Liver (tissue), 9 donors: ENCODE data around the gene ITFG1. TPM values are rescaled to one million over a fixed set of nuclear protein-coding genes. Genes with fewer than 3 reads are reported as not detected.

Source experiments
- DNase-seq: peaks from one replicate; pipeline ENCODE4 v3.0.0-alpha.2; 2017; ENCODE audit warnings: low spot score
- H3K27ac ChIP-seq, 2 donors: one replicate each; pipeline ENCODE4 v1.7.0; 2013; ENCODE audit warnings: inconsistent platforms in 2 of 2, low read length in 2 of 2, control low read depth in 1 of 2, low read depth in 1 of 2, mild to moderate bottlenecking in 1 of 2
- H3K27me3 ChIP-seq, 4 donors: one replicate each; pipeline versions ENCODE4 v1.6.1 to v1.7.0; 2013; ENCODE audit warnings: low read length in 3 of 4, inconsistent platforms in 1 of 4, mild to moderate bottlenecking in 1 of 4, moderate library complexity in 1 of 4; ENCODE audit not compliant: control insufficient read depth in 4 of 4, insufficient read depth in 4 of 4
- H3K36me3 ChIP-seq, 4 donors: one replicate each; pipeline versions ENCODE4 v1.6.1 to v1.7.0; 2013; ENCODE audit warnings: low read length in 3 of 4, mild to moderate bottlenecking in 3 of 4, low read depth in 1 of 4, moderate library complexity in 1 of 4; ENCODE audit not compliant: control insufficient read depth in 4 of 4, insufficient read depth in 3 of 4
- H3K4me1 ChIP-seq, 4 donors: one replicate each; pipeline versions ENCODE4 v1.6.1 to v1.7.0; 2013; ENCODE audit warnings: low read length in 3 of 4, mild to moderate bottlenecking in 3 of 4, moderate library complexity in 1 of 4; ENCODE audit not compliant: control insufficient read depth in 4 of 4, insufficient read depth in 4 of 4
- H3K4me3 ChIP-seq, 3 donors: one replicate each; pipeline versions ENCODE4 v1.6.1 to v1.7.0; 2013; ENCODE audit warnings: low read length in 3 of 3, control low read depth in 1 of 3, low read depth in 1 of 3, mild to moderate bottlenecking in 1 of 3
- H3K9ac ChIP-seq, 2 donors: one replicate each; pipeline ENCODE4 v1.7.0; 2013; ENCODE audit warnings: low read length in 2 of 2, mild to moderate bottlenecking in 2 of 2, moderate library complexity in 2 of 2, control low read depth in 1 of 2, low read depth in 1 of 2
- H3K9me3 ChIP-seq, 4 donors: one replicate each; pipeline versions ENCODE4 v1.6.1 to v1.7.0; 2013; ENCODE audit warnings: low read length in 3 of 4; ENCODE audit not compliant: control insufficient read depth in 4 of 4
- ATF3 ChIP-seq: IDR thresholded peaks from 2 replicates; pipeline ENCODE4 v1.6.1; 2016; ENCODE audit warnings: antibody characterized with exemption
- EGR1 ChIP-seq, 2 donors: IDR thresholded peaks; 2 replicates each; pipeline ENCODE4 v1.6.1; 2016 to 2018; ENCODE audit warnings: antibody characterized with exemption in 2 of 2, low read depth in 2 of 2
- FOXA1 ChIP-seq: IDR thresholded peaks from 2 replicates; pipeline ENCODE4 v1.6.1; 2016; ENCODE audit warnings: antibody characterized with exemption
- FOXA2 ChIP-seq: IDR thresholded peaks from 2 replicates; pipeline ENCODE4 v1.6.1; 2016; ENCODE audit warnings: antibody characterized with exemption
- GABPA ChIP-seq, 2 donors: IDR thresholded peaks in 1 of 2; conservative IDR thresholded peaks in 1 of 2; 2 replicates each; pipeline ENCODE4 v1.6.1; 2016; ENCODE audit warnings: antibody characterized with exemption in 2 of 2, mild to moderate bottlenecking in 1 of 2, moderate library complexity in 1 of 2
- HNF4A ChIP-seq, 2 donors: conservative IDR thresholded peaks; 2 replicates each; pipeline ENCODE4 v1.6.1; 2016; ENCODE audit warnings: antibody characterized with exemption in 2 of 2, mild to moderate bottlenecking in 2 of 2
- HNF4G ChIP-seq: IDR thresholded peaks from 2 replicates; pipeline ENCODE4 v1.6.1; 2016; ENCODE audit warnings: antibody characterized with exemption
- JUND ChIP-seq, 2 donors: IDR thresholded peaks; 2 replicates each; pipeline ENCODE4 v1.6.1; 2016; ENCODE audit warnings: antibody characterized with exemption in 2 of 2
- MAX ChIP-seq: IDR thresholded peaks from 2 replicates; pipeline ENCODE4 v1.6.1; 2016; ENCODE audit warnings: antibody characterized with exemption
- NR2F2 ChIP-seq: IDR thresholded peaks from 2 replicates; pipeline ENCODE4 v1.6.1; 2016; ENCODE audit warnings: antibody characterized with exemption
- RAD21 ChIP-seq, 2 donors: IDR thresholded peaks; 2 replicates each; pipeline ENCODE4 v1.6.1; 2016; ENCODE audit warnings: antibody characterized with exemption in 2 of 2, mild to moderate bottlenecking in 2 of 2
- RXRA ChIP-seq, 2 donors: IDR thresholded peaks; 2 replicates each; pipeline ENCODE4 v1.6.1; 2017 to 2018; ENCODE audit warnings: antibody characterized with exemption in 2 of 2, mild to moderate bottlenecking in 1 of 2
- SP1 ChIP-seq: IDR thresholded peaks from 2 replicates; pipeline ENCODE4 v1.6.1; 2018; ENCODE audit warnings: antibody characterized with exemption, mild to moderate bottlenecking
- TAF1 ChIP-seq: conservative IDR thresholded peaks from 2 replicates; pipeline ENCODE4 v1.6.1; 2016; ENCODE audit warnings: antibody characterized with exemption, mild to moderate bottlenecking
- YY1 ChIP-seq: IDR thresholded peaks from 2 replicates; pipeline ENCODE4 v1.6.1; 2016; ENCODE audit warnings: antibody characterized with exemption, mild to moderate bottlenecking
- WGBS: extraction: QIAGEN DNeasy Blood & Tissue Kit; methylation state at CpG from one replicate; pipeline ENCODE4 v1.1.7; 2013; 5-methylcytosine and 5-hydroxymethylcytosine counted together
- polyA plus RNA-seq, 2 donors: library from polyadenylated mRNA; stranded (reverse) in 1 of 2; unstranded in 1 of 2; fragments of 200-250 nt in 1 of 2; fragments of >200 nt in 1 of 2; fragmentation: Nextera tagmentation in 1 of 2; extraction: Ambion mirVana in 1 of 2; gene quantifications; one replicate each; pipeline versions ENCODE4 v1.2.1 to v1.2.3, GENCODE V29; 2013 to 2015
- total RNA-seq, 2 donors: library from RNA; depleted of rRNA; stranded (reverse); fragments of >200 nt; gene quantifications; one replicate each; pipeline ENCODE4 v1.2.3, GENCODE V29; 2014
- TF ChIP-seq, protein P1 (sequence below): IDR thresholded peaks from 2 replicates; pipeline ENCODE4 v1.6.1; 2016; ENCODE audit warnings: antibody characterized with exemption
- TF ChIP-seq, protein P2 (sequence below): fragments of 150-350 bp; IDR thresholded peaks from 2 replicates; pipeline ENCODE4 v1.5.1; 2017; ENCODE audit warnings: improper control_type of control experiment, low read depth, low read length; ENCODE audit not compliant: missing input control
- donor health status: healthy.
- donor health status: healthy.
- donor health status: healthy.
- donor health status: healthy.
- donor health status: healthy.

Gene ITFG1
- total and polyA plus RNA-seq, 4 donors, result 31.1 to 51.0 (median 36.5) TPM

DNA sequence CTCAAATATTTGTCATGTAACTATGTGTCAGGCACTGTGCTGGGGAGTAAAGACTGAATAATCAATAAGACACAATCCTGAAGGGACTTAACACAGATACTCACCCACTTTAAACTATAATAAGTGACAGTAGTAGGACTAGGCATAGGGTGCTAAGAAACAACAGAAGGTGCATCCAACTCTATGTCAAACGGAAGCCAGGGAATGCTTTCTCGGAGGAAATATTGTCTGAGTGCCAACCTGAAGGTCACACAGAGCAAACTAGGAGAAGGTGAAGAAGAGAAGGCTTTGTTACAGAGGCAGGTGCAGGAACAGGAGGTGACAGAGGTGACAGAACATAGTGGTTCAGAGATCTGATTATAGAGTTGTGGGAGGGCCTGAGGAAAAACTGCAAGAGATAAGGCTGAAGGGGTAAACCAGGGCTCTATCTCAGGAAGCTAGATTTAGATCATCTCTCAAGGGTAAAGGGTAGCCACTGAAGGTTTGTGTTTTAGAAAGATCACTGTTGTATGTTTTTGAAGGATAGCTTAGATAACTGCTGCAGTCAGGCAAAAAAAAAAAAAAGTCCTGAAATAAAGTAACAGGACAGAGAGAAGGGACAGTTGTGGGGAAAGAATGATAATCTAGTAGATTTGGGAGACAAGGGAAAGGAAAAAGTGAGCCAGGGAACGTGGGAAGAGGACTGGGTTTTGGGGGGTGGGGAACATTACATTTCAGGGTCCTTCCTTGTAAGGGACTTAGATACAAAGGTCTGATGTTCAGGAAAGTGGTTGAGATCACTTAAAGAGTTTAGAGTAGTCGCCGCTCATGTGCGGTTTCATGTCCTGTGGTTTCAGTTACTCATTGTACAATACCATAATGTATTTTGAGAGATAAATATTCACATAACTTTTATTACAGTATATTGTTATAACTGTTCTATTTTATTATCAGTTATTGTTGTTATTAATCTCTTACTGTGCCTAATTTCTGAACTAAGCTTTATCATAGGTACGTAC, 231.5 kb downstream of the ITFG1 start:
- peaks cover 0 to 3% (median 1%) of the 10 kb centered on the region in 4 donors for H3K36me3 ChIP-seq
- H3K27ac ChIP-seq, result no peak overlapping the region
- H3K4me1 ChIP-seq, result no peaks in the 10 kb centered on the region
- 93% methylated on average over 7 of the region's 7 CpGs for WGBS
- no peaks in the 10 kb centered on the region for H3K9me3 ChIP-seq
- DNase-seq, result no peak
- TF ChIP-seq JUND (IDR thresholded peaks at IDR 0.05), result no peak
- no peak for TF ChIP-seq MAX
- TF ChIP-seq ATF3, result no peak
- no peak for TF ChIP-seq EGR1 (IDR thresholded peaks at IDR 0.05; ENCODE audit: low read depth in 2 of 2)
- no peak for TF ChIP-seq YY1
- TF ChIP-seq RXRA (IDR thresholded peaks at IDR 0.05), result no peak
- TF ChIP-seq TAF1, result no peak
- no peak overlapping the region for H3K4me3 ChIP-seq
- H3K9ac ChIP-seq, result no peak overlapping the region
- no peaks in the 10 kb centered on the region for H3K27me3 ChIP-seq

- H3K9me3 ChIP-seq, result no peaks in the 10 kb centered on the region
- no peak overlapping the region for H3K4me3 ChIP-seq
- no peaks in the 10 kb centered on the region for H3K27me3 ChIP-seq
- H3K4me1 ChIP-seq, result no peaks in the 10 kb centered on the region
- no peak overlapping the region for H3K9ac ChIP-seq
- H3K27ac ChIP-seq, result no peak overlapping the region
- 98% methylated on average over 7 of the region's 7 CpGs for WGBS
- peaks cover 0 to 3% (median 1%) of the 10 kb centered on the region in 4 donors for H3K36me3 ChIP-seq
- DNase-seq, result no peak
- TF ChIP-seq RXRA (IDR thresholded peaks at IDR 0.05), result no peak
Observed at GRCh38 chr16:47228241-47228640, 232.6 kb downstream of the ITFG1 start.

- H3K9me3 ChIP-seq, result no peaks in the 10 kb centered on the region
- H3K27ac ChIP-seq, result no peak overlapping the region
- 93% methylated on average over 2 of the region's 2 CpGs for WGBS
- H3K9ac ChIP-seq, result no peak overlapping the region
- peaks cover 0 to 8% (median 5%) of the 10 kb centered on the region in 4 donors for H3K36me3 ChIP-seq
- no peak for DNase-seq
- no peak overlapping the region for H3K4me3 ChIP-seq
- H3K4me1 ChIP-seq, result no peaks in the 10 kb centered on the region
- H3K27me3 ChIP-seq, result no peaks in the 10 kb centered on the region
- TF ChIP-seq MAX, result no peak
- TF ChIP-seq RXRA (IDR thresholded peaks at IDR 0.05), result no peak
- no peak for TF ChIP-seq EGR1 (IDR thresholded peaks at IDR 0.05; ENCODE audit: low read depth in 2 of 2)
- TF ChIP-seq TAF1, result no peak
- no peak for TF ChIP-seq ATF3
- TF ChIP-seq, protein P1, sequence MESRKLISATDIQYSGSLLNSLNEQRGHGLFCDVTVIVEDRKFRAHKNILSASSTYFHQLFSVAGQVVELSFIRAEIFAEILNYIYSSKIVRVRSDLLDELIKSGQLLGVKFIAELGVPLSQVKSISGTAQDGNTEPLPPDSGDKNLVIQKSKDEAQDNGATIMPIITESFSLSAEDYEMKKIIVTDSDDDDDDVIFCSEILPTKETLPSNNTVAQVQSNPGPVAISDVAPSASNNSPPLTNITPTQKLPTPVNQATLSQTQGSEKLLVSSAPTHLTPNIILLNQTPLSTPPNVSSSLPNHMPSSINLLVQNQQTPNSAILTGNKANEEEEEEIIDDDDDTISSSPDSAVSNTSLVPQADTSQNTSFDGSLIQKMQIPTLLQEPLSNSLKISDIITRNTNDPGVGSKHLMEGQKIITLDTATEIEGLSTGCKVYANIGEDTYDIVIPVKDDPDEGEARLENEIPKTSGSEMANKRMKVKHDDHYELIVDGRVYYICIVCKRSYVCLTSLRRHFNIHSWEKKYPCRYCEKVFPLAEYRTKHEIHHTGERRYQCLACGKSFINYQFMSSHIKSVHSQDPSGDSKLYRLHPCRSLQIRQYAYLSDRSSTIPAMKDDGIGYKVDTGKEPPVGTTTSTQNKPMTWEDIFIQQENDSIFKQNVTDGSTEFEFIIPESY, result no peak
- TF ChIP-seq JUND (IDR thresholded peaks at IDR 0.05), result no peak
- TF ChIP-seq HNF4G, result no peak
- TF ChIP-seq HNF4A (conservative IDR thresholded peaks at IDR 0.05), result no peak
- TF ChIP-seq FOXA1, result no peak
- TF ChIP-seq FOXA2, result no peak
- TF ChIP-seq NR2F2, result no peak
- no peak for TF ChIP-seq RAD21 (IDR thresholded peaks at IDR 0.05)
- no peak for TF ChIP-seq SP1
- TF ChIP-seq, protein P2, sequence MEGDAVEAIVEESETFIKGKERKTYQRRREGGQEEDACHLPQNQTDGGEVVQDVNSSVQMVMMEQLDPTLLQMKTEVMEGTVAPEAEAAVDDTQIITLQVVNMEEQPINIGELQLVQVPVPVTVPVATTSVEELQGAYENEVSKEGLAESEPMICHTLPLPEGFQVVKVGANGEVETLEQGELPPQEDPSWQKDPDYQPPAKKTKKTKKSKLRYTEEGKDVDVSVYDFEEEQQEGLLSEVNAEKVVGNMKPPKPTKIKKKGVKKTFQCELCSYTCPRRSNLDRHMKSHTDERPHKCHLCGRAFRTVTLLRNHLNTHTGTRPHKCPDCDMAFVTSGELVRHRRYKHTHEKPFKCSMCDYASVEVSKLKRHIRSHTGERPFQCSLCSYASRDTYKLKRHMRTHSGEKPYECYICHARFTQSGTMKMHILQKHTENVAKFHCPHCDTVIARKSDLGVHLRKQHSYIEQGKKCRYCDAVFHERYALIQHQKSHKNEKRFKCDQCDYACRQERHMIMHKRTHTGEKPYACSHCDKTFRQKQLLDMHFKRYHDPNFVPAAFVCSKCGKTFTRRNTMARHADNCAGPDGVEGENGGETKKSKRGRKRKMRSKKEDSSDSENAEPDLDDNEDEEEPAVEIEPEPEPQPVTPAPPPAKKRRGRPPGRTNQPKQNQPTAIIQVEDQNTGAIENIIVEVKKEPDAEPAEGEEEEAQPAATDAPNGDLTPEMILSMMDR, result no peak
- no peak for TF ChIP-seq GABPA (IDR thresholded peaks at IDR 0.05 in 1 of 2, conservative IDR thresholded peaks at IDR 0.05 in 1 of 2)
Observed at GRCh38 chr16:47213761-47214440, 247.0 kb downstream of the ITFG1 start.
